GM18519 (cell line): ENCODE measurements around the gene POLR3A.
"Not testable (repeated sequence)": the region's sequence is repeated elsewhere in the genome, so short reads cannot be mapped to it uniquely, and the experiment has no call there.

Experiments
- ATAC-seq: cut with Tn5 transposase; IDR thresholded peaks from one replicate; pipeline ENCODE4 v1.9.1; 2021; ENCODE audit warnings: mild to moderate bottlenecking, moderate library complexity; ENCODE audit not compliant: unreplicated experiment, low FRiP score

The POLR3A gene

GRCh38 chr10:78025685-78026364, 3.5 kb downstream of the POLR3A start:
- no peak for ATAC-seq

DNA sequence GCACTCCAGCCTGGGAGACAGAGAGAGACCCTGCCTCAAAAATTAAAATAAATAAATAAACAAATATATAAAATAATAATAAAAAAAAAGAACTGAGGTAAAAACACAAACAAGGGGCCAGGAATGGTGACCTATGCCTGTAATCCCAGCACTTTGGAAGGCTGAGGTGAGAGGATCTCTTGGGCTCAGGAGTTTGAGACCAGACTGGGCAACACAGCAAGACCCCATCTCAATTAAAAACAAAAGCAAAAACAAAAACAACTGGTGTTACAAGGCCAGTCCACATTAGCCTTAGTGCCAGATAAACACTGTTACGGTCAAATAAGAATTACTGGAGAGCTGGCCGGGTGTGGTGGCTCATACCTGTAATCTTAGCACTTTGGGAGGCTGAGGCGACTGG, 5.6 kb downstream of the POLR3A start:
- ATAC-seq: no peak

- ATAC-seq: no peak
These were observed 8.1 kb downstream of the POLR3A start for GRCh38 chr10:78021201-78021600.

DNA sequence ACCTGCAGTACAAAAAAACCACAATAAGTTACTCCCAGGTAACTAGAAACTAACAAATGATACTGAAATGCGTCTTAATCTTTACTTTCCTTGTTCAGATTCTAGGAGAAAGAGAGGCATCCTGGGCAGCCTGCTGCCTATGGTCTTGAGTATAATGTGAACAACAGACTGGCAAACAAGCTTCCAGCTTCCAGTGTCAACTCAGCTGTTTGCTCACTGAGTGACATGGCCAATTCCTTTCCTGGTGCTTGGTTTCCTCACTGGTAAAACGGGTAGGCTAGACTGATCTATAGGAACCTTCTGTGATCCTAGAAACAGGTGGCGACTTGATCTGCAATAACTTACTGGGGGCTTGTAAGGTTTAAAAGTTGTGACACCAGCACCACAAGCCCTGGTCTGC, 10.1 kb downstream of the POLR3A start:
- no peak for ATAC-seq

DNA sequence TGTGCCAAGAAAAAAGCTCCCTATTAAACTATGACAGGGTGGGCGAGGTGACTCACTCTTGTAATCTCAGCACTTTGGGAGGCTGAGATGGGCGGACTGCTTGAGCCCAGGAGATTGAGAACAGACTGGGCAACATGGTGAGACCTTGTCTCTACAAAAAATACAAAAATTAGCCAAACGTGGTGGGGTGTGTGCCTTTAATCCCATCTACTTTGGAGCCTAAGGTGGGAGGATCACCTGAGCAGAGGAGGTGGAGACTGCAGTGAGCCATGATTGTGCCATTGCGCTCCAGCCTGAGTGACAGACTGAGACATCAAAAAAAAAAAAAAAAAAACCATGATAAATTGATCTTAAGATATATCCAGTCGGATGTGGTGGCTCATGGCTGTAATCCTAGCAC, 11.5 kb downstream of the POLR3A start:
- ATAC-seq: no peak

GRCh38 chr10:78015546-78015945, 13.8 kb downstream of the POLR3A start:
- no peak for ATAC-seq

DNA sequence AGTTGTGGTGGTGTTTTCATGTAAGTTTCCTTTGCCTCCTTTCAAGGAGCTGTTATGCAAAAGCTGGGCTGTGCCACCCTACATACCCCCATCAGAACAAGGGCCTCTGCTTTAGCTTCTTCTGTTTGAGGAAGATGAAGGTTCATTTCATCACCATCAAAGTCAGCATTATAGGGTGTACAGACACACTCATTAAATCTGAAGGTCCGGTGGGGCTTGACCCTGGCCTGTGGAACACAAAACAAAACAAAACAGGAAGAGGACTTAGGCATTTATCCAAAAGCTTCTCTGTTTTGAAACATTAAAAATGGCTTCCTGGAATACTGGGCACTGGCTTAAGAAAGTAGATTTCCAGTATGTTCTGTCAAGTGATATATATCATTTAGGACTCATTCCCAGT, 15.8 kb downstream of the POLR3A start:
- no peak for ATAC-seq

DNA sequence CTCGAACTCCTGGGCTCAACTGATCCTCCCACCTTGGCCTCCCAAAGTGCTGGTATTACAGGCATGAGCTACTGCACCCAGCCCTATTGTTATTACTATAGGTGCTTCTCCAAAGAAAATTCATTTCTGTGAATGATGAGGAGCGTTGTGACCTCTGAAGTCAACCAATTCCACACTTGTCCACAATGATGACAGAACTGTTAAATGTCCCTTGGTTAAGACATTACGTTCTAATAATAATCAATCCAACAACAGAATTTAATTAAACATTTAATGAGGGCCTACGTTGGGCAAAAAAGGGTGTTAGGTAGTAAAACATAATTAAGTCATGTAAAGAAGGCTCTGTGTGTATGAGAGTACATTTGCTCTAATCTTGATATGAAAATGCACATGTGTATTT, 18.2 kb downstream of the POLR3A start:
- no peak for ATAC-seq

GRCh38 chr10:78010278-78010677, 19.0 kb downstream of the POLR3A start:
- no peak for ATAC-seq

- no peak for ATAC-seq
These were observed 19.7 kb downstream of the POLR3A start for GRCh38 chr10:78009662-78010061.

DNA sequence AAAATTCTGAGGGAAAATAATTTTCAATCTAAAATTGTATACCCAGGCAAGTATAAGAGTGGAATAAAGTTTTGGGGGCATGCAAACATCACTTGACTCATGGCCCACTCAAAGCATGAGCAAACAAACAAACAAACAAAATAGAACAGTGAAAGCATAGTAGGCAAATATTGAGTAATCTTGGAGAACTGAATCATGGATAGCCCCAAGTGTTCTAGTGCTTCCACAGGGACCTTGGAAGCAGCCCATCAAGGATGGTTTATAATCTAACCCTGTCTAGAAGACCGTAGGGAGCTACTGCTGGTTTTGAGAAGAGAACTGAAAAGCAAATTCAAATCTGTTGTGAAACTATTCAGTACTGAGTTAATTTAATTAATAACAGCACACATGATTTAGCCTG, 22.1 kb downstream of the POLR3A start:
- ATAC-seq: no peak

DNA sequence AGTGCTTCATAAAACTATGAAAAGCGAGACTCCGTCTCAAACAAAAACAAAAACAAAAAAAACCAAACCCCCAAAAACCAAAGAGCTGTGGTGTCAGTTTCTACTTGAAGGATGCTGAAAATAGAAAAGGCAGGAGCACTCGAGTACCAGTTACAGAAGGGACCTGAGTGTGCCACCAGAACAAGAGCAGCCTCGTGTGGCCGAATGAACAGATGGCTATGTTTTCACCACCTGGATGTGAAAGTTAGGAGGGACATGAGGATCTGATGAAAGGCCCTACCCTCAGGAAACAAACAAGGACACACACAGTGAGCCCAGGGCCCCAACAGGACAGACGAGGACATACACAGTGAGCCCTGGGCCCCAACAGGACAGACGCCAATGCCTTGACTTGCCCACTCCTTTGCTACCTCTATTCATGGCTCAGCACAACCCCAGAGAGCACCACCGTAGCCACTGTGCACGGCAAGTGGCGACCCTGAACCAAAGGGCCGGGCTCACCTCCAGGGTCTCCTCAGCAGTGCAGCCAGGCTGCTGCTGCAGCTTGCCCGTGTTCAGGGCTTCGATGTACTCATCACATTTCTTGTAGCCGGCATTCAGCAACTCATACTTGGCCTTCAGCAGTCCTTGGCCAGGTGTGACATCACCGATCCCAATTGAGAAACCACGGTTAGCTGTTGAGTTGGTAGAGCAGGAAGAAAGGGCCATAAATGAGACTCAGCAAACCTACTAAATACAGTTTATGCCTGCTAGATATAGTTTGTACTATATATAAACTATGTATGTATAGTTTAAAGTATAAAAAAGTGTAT, 24.9 kb downstream of the POLR3A start:
- no peak for ATAC-seq

GRCh38 chr10:78002541-78003288, 26.6 kb downstream of the POLR3A start:
- no peak for ATAC-seq

DNA sequence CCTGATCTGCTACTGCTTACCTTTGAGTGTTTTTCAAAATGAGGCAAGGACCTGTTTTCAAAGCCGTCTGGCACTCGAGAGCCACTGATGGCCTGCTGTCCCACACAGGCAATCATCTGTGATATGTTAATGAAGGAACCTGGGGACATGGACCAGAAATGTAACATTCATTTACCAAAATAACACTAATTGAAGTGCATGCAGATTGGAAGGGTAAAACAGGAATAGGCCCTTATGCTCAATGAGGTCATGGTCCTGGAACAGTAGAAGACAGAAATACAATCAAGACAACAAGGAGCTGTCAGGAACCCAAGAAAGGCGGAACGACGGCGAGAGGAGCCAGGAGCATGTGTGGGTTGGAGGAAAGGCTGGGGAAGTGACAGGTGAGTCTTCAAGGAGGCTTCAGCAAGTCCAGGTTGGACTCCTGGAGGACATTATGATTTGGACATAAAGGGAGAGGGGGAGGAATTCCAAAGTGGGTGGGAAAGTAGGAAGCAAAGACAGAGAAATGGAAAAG, 28.3 kb downstream of the POLR3A start:
- ATAC-seq: no peak

DNA sequence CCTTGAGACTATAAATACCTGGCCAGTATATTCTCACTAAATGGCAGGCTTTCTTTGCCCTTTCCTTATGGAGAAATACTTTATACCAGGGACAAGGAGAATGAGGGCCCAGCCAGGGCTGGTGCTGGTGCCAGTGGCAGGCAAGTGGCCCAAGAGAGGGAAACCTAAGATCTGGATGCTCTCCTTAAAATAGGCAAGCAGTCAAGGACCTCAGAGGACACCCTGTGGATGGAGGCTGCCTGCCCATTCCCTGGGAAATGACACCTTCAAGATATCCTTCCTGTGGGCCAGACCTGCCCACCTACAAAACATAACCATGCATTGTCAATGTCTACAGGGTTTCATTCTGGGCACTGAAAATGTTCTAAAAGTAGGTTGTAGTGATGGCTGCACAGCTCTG, 29.1 kb downstream of the POLR3A start:
- no peak for ATAC-seq

- not testable (repeated sequence) for ATAC-seq
These were observed 30.5 kb downstream of the POLR3A start for GRCh38 chr10:77998780-77999179.

GRCh38 chr10:77993620-77994019, 35.7 kb downstream of the POLR3A start:
- no peak for ATAC-seq

DNA sequence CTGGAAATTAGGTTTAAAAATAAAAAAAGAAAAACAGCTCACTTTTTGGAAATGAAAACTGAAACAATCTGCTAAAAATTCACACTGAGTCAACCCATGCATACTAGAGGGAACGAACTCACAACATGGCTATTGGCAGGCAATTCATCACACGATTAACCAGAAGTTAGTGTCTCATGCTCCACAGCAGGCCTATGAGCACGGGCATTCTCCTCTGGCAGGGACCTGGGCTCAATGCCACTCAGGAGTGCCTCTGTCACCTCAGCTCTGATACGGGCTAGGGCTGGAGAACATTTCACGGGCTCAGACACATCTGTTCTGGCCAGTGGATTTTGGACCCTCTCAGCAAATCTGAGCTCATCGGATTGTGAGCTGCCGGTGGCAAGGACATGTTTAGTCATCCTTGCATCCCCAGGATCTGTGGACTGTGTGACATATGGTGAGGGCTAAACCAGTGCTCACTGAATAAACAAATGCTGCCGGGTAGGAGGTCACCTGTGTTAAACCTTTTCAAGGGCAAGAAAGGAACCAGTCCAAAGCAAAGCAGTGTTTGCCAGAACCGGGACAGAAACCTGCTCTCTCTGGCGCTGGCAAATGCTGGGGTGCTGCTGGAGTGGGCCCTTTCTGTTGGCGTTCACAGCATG, 40.1 kb downstream of the POLR3A start:
- no peak for ATAC-seq

DNA sequence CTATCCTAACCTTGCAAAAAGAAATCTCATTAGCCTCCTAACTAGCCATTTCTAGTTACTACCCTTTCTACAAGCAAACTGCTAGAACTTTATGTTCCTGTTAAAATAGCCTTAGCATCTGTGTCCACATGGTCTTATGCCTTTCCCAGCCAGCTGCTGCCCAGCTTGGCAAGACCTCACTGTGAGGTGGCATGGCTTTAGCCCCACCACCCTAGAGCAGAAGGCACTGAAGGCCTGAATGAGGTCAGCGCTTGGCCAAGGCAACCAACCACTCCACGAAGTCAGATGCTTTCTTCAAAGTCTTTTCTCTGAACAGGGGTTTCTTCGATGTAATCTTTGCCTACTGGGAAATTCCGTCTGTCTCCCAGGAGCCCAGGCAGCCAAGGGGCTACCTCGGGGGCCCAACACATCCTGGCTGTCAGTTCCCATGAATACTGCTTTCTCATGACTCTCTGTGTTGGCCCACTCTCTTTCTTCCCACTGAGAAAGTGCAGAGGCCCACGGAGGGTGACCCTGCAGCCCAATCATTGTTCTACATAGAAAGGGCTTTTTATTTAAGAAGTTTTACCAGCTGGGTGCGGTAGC, 41.6 kb downstream of the POLR3A start:
- no peak for ATAC-seq

DNA sequence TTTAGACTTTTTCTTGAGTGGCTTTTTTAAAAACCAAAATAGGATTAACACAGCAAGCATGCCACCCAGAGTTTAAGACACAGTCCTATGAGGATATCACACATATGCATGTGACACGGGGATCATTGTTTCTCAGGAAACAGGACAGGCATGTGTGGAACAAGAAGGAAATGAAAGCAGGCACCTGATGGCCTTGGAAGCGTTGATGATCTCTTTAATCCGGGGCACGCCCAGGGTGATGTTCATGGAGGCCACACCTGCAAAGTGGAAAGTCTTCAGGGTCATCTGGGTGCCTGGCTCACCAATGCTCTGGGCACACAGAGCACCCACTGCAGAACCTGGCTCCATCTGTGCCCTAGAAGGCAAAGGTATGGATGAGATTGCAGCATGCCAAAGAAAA, 44.3 kb downstream of the POLR3A start:
- ATAC-seq: no peak
